Measurements from ENCODE around the gene TPPP3.

The TPPP3 gene

DNA sequence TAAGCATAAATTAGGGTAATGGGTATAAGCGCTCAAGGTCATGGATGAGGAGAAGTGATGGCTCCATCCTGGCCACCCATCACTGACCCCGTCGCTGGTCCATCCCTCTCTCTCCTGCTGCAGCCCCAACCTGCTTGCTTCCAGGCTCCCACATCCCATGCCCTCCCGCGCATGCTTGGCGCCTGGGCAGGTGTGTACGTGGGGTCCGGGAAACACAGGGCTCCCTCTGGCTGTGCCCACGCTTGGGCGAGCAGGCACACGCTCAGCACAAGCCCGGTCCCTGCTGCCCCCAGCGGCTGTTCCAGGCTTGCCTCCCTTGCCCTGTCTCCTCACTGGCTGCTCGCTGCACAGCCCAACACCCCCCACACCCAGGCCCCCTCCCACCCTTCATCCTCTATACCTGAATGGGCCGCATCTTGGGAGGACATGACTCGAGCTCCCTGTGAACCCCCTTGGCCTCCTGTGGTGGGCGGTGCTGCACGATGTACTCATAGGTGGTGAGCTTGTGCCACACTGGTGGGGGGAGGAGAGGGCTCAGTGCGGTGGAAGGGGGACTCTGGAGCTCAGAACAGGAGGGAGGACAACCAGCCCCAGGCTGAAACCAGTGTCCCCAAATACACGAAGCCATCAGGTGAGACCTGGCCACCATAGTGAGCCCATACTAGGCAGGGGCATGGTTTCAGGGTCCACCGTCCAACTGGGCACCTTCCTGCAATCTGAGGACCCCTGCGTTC lies 4.7 kb upstream of the TPPP3 start:
- peaks cover 13% of the 10 kb centered on the region for H3K4me1 ChIP-seq (ENCODE audit: insufficient read depth, poor library complexity, severe bottlenecking)
- peak; percentile 17 for TF ChIP-seq CTCF (IDR thresholded peaks at IDR 0.05; ENCODE audit: poor library complexity, severe bottlenecking)
- H3K27ac ChIP-seq (ENCODE audit: poor library complexity, severe bottlenecking), result no peak overlapping the region
- no peak overlapping the region for H3K4me3 ChIP-seq (ENCODE audit: severe bottlenecking)
- no peaks in the 10 kb centered on the region for H3K9me3 ChIP-seq (ENCODE audit: severe bottlenecking)
- H3K27me3 ChIP-seq (ENCODE audit: insufficient read depth, poor library complexity, severe bottlenecking), result no peaks in the 10 kb centered on the region
- no peaks in the 10 kb centered on the region for H3K36me3 ChIP-seq (ENCODE audit: low read depth)
- no peak for DNase-seq (ENCODE audit: low spot score)
- ATAC-seq (ENCODE audit: low read depth), result peak; percentile 9; the same call in 1 of the 3 replicates

DNA sequence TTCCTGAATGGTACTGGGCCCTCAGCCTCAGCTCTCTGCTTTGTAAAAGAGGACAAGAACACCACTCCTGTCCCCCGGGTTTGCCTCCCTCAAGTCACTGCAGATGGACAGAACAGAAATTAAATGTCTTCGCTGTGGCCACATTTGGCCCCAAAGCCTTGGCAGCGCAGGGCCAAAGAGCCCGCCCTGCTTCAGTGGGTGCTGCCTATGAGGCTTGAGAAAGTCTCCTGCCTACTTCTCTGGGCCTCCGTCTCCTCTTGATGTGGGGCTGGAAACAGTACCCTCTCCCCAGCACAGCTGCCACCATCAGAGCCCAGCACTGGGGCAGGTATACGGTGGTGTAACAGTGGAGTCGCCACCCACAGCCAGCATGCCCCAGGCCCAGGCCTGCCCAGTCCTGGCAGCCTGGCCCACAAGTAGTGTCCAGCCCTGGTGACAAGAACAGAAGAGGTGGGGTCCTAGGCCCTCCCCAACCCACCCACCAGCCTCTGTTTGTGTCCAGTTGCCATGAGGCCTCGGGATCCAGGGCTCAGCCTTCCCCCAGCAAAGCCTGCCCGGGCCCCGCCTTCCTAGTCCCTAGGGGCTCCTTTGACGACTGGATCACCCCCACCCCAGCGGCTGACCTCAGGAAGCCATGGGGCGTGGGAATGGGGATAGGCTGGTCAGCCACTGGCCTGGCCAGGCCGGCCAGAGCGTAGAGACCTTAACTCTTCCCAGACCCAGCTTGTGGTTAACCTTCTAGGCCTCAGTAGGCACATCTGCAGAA lies 3.9 kb upstream of the TPPP3 start:
- DNase-seq (ENCODE audit: low spot score) (peak; percentile 26), ATAC-seq (ENCODE audit: low read depth) (no peak)
- H3K36me3 ChIP-seq (ENCODE audit: low read depth), result no peaks in the 10 kb centered on the region
- H3K27me3 ChIP-seq (ENCODE audit: insufficient read depth, poor library complexity, severe bottlenecking), result no peaks in the 10 kb centered on the region
- TF ChIP-seq CTCF (IDR thresholded peaks at IDR 0.05; ENCODE audit: poor library complexity, severe bottlenecking), result no peak
- no peaks in the 10 kb centered on the region for H3K9me3 ChIP-seq (ENCODE audit: severe bottlenecking)
- no peak overlapping the region for H3K27ac ChIP-seq (ENCODE audit: poor library complexity, severe bottlenecking)
- no peak overlapping the region for H3K4me3 ChIP-seq (ENCODE audit: severe bottlenecking)
- peaks cover 13% of the 10 kb centered on the region for H3K4me1 ChIP-seq (ENCODE audit: insufficient read depth, poor library complexity, severe bottlenecking)

DNA sequence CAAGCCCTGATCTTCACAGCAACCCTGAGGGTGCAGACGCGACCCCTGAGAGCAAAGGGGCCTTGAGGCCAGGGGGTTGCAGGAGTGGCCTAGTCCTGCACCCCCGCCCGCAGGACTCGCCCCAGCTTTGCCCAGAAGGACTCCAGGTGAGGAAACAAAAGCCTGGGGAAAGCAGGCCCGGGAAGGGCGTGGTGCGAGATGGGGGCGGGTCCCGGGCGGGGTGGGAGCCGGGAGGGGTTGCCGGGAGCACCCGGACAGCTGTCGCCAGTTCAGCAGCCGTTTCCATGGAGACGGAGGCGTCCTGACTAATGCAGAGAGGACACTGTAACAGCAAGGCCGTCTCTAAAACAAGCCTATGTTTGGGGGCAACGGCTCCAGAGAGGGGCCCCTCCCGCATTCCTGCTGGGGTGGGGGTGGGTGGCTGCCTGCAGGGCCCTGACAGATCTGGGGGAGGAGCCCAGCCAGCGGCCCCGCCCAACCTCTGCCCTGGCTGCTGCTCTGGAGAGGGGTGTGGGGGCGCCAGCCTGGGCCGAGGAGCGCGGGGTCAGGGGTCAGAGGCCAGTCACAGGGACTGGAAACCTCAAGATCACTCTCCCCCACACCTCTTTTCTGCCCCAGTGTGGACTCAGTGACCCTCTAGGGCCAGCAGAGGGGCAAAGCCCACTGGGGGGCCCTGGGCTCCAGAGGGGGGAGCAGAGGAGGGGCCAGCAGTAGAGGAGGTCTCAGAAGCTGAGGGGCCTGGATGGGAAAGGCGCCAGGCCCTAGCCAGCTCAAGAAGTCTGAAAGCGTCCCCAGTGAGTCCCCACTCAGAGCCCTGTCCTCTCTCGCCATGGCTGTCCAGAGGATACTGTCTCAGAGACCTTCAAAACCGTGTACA lies 3.1 kb upstream of the TPPP3 start:
- H3K4me3 ChIP-seq (ENCODE audit: severe bottlenecking), result no peak overlapping the region
- H3K27me3 ChIP-seq (ENCODE audit: insufficient read depth, poor library complexity, severe bottlenecking), result no peaks in the 10 kb centered on the region
- DNase-seq (ENCODE audit: low spot score) (peak; percentile 94), ATAC-seq (ENCODE audit: low read depth) (peak; percentile 66)
- peaks cover 13% of the 10 kb centered on the region for H3K4me1 ChIP-seq (ENCODE audit: insufficient read depth, poor library complexity, severe bottlenecking)
- H3K9me3 ChIP-seq (ENCODE audit: severe bottlenecking), result no peaks in the 10 kb centered on the region
- TF ChIP-seq CTCF (IDR thresholded peaks at IDR 0.05; ENCODE audit: poor library complexity, severe bottlenecking), result no peak
- H3K27ac ChIP-seq (ENCODE audit: poor library complexity, severe bottlenecking), result no peak overlapping the region
- H3K36me3 ChIP-seq (ENCODE audit: low read depth), result no peaks in the 10 kb centered on the region

GRCh38 chr16:67395458-67396158 lies 2.3 kb upstream of the TPPP3 start:
- DNase-seq (ENCODE audit: low spot score), result no peak
- Histone ChIP-seq H3K27me3 (ENCODE audit: insufficient read depth, poor library complexity, severe bottlenecking) (no peaks in the 10 kb centered on the region), H3K27ac (ENCODE audit: poor library complexity, severe bottlenecking) (no peak overlapping the region)

More at GRCh38 chr16:67395458-67396158, 2.3 kb upstream of the TPPP3 start:
- H3K9me3 ChIP-seq (ENCODE audit: severe bottlenecking), result no peaks in the 10 kb centered on the region
- H3K36me3 ChIP-seq (ENCODE audit: low read depth), result no peaks in the 10 kb centered on the region
- TF ChIP-seq CTCF (IDR thresholded peaks at IDR 0.05; ENCODE audit: poor library complexity, severe bottlenecking), result no peak
- ATAC-seq (ENCODE audit: low read depth), result no peak
- H3K4me1 ChIP-seq (ENCODE audit: insufficient read depth, poor library complexity, severe bottlenecking), result peaks cover 13% of the 10 kb centered on the region
- no peak overlapping the region for H3K4me3 ChIP-seq (ENCODE audit: severe bottlenecking)

All from RWPE2 (cell line).